ENCODE data around the gene HBE1. TPM values are rescaled to one million over a fixed set of nuclear protein-coding genes. Genes with fewer than 3 reads are reported as not detected.
"Not testable (repeated sequence)": the region's sequence is repeated elsewhere in the genome, so short reads cannot be mapped to it uniquely, and the experiment has no call there.

HBE1 gene
- total and polyA plus RNA-seq, 9 donors: 0.38 to 2.2 (median 0.62) TPM; not detected in 5

- no peak overlapping the region for H3K27ac ChIP-seq
- 5 to 11% (median 5%) methylated on average over 3 of the region's 3 CpGs for WGBS, 3 donors
- H3K4me1 ChIP-seq (ENCODE audit: insufficient read depth): no peaks in the 10 kb centered on the region
- H3K4me3 ChIP-seq: no peak overlapping the region
- no peaks in the 10 kb centered on the region for H3K9me3 ChIP-seq
- H3K27me3 ChIP-seq: no peaks in the 10 kb centered on the region
- no peaks in the 10 kb centered on the region for H3K36me3 ChIP-seq
- TF ChIP-seq EP300 (IDR thresholded peaks at IDR 0.05) (no peak), CTCF (IDR thresholded peaks at IDR 0.05) (no peak), POLR2A (IDR thresholded peaks at IDR 0.05) (no peak)
- DNase-seq: no peak
- intact Hi-C loops (cut with DNase I): no loop called here
These were observed 30.5 kb upstream of the HBE1 start for GRCh38 chr11:5300251-5300650.

GRCh38 chr11:5298451-5298850 is 28.7 kb upstream of the HBE1 start:
- H3K9me3 ChIP-seq: no peaks in the 10 kb centered on the region
- TF ChIP-seq EP300 (IDR thresholded peaks at IDR 0.05) (no peak), POLR2A (IDR thresholded peaks at IDR 0.05) (no peak), CTCF (IDR thresholded peaks at IDR 0.05) (no peak)
- H3K36me3 ChIP-seq: no peaks in the 10 kb centered on the region
- H3K4me1 ChIP-seq (ENCODE audit: insufficient read depth): no peaks in the 10 kb centered on the region
- intact Hi-C loops (cut with DNase I): no loop called here
- 0 to 54% (median 3%) methylated on average over 1 of the region's 1 CpG for WGBS, 3 donors
- no peak for DNase-seq
- H3K27me3 ChIP-seq: no peaks in the 10 kb centered on the region
- no peak overlapping the region for H3K4me3 ChIP-seq
- no peak overlapping the region for H3K27ac ChIP-seq

GRCh38 chr11:5297721-5298323 is 28.1 kb upstream of the HBE1 start:
- DNase-seq: no peak
- intact Hi-C loops (cut with DNase I): no loop called here
- Histone ChIP-seq H3K4me3 (no peak overlapping the region), H3K36me3 (no peaks in the 10 kb centered on the region), H3K27me3 (no peaks in the 10 kb centered on the region), H3K9me3 (no peaks in the 10 kb centered on the region), H3K4me1 (ENCODE audit: insufficient read depth) (no peaks in the 10 kb centered on the region), H3K27ac (no peak overlapping the region)
- no peak for TF ChIP-seq POLR2A (IDR thresholded peaks at IDR 0.05)
- no peak for TF ChIP-seq EP300 (IDR thresholded peaks at IDR 0.05)
- 15 to 28% (median 26%) methylated on average over 4 of the region's 4 CpGs for WGBS, 3 donors

- H3K27me3 ChIP-seq; DNase-seq; H3K36me3 ChIP-seq; H3K9me3 ChIP-seq; H3K27ac ChIP-seq; H3K4me3 ChIP-seq; intact Hi-C loops (cut with DNase I); H3K4me1 ChIP-seq (ENCODE audit: insufficient read depth): not testable (repeated sequence)
- 94 to 95% (median 95%) methylated on average over 37 to 41 of the region's 41 CpGs for WGBS, 3 donors
These were observed 24.7 kb upstream of the HBE1 start for GRCh38 chr11:5294342-5294995.

DNA sequence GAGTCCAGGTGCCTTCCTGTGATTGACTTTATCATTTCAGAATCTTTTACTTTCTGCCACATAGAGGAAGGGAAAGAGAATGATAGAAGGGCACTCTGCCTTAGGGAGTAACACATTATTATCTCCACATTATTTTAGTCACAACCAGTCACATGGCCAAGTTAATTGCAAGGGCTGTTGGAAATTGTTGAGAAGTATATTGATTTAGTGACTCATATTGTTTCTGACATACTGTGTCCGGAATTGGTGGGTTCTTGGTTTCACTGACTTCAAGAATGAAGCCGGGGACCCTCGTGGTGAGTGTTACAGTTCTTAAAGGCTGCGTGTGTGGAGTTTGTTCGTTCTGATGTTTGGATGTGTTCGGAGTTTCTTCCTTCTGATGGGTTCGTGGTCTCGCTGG is 23.3 kb upstream of the HBE1 start:
- no peaks in the 10 kb centered on the region for H3K4me1 ChIP-seq (ENCODE audit: insufficient read depth)
- no peaks in the 10 kb centered on the region for H3K36me3 ChIP-seq
- WGBS, 3 donors: 95 to 96% (median 96%) methylated on average over 8 of the region's 8 CpGs
- intact Hi-C loops (cut with DNase I): no loop called here
- TF ChIP-seq EP300 (IDR thresholded peaks at IDR 0.05) (no peak), POLR2A (IDR thresholded peaks at IDR 0.05) (no peak), CTCF (IDR thresholded peaks at IDR 0.05) (no peak)
- DNase-seq: no peak
- no peak overlapping the region for H3K4me3 ChIP-seq
- no peaks in the 10 kb centered on the region for H3K27me3 ChIP-seq
- no peak overlapping the region for H3K27ac ChIP-seq
- no peaks in the 10 kb centered on the region for H3K9me3 ChIP-seq
